HFF-Myc (cell line): ENCODE measurements around the gene PTBP3.

Experiments used
- DNase-seq: peaks from one replicate; pipeline ENCODE4 v3.0.0-alpha.2; 2011; ENCODE audit warnings: low read depth; ENCODE audit errors: extremely low read depth
- H3K4me3 ChIP-seq: replicated peaks from 2 replicates; pipeline ENCODE4 v1.5.1; 2011; ENCODE audit warnings: low read depth, mild to moderate bottlenecking, control low read depth, low read length
- TF ChIP-seq, protein P1 (sequence below): IDR thresholded peaks from 2 replicates; pipeline ENCODE4 v1.5.1; 2012; ENCODE audit warnings: mild to moderate bottlenecking, low read depth, low read length, control low read depth; ENCODE audit errors: missing control alignments

PTBP3 gene

DNA sequence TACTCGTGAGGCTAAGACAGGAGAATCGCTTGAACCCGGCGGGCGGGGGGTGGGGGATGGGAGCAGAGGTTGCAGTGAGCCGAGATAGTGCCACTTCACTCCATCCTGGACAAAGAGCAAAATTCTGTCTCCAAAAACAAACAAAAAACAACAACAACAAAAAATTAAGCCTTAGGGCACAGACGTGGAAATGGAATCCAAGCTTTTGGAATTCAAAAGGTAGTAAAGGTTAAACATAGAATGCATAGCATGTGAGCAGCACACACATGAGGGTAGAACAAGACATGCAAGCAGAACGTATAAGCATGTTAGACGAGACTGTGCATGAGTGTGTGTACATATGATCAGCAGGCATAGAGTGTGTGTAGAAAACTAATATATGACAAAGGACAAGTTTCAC lies 68.0 kb downstream of the PTBP3 start:
- H3K4me3 ChIP-seq: no peak overlapping the region
- no peak for DNase-seq
- TF ChIP-seq, protein P1, sequence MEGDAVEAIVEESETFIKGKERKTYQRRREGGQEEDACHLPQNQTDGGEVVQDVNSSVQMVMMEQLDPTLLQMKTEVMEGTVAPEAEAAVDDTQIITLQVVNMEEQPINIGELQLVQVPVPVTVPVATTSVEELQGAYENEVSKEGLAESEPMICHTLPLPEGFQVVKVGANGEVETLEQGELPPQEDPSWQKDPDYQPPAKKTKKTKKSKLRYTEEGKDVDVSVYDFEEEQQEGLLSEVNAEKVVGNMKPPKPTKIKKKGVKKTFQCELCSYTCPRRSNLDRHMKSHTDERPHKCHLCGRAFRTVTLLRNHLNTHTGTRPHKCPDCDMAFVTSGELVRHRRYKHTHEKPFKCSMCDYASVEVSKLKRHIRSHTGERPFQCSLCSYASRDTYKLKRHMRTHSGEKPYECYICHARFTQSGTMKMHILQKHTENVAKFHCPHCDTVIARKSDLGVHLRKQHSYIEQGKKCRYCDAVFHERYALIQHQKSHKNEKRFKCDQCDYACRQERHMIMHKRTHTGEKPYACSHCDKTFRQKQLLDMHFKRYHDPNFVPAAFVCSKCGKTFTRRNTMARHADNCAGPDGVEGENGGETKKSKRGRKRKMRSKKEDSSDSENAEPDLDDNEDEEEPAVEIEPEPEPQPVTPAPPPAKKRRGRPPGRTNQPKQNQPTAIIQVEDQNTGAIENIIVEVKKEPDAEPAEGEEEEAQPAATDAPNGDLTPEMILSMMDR: no peak

DNA sequence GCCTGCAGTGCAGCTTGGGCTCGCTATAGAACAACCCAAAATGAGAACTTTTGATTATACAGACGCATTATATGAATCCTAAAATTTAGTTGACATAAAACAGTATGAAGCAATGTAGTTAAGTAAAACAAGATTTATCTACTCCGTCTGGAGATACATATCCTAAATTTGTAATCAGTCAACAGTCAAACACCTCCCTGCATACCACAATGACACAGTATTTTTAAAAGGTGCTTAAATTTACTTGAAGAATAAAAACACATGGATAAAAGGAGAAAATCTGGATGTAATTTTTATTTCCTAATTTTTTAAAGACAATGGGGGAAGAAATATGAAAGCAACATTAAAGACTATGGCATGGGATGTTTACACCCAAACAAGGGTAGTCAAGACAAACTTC lies 70.8 kb downstream of the PTBP3 start:
- H3K4me3 ChIP-seq: no peak overlapping the region
- TF ChIP-seq, protein P1: no peak
- DNase-seq: no peak

DNA sequence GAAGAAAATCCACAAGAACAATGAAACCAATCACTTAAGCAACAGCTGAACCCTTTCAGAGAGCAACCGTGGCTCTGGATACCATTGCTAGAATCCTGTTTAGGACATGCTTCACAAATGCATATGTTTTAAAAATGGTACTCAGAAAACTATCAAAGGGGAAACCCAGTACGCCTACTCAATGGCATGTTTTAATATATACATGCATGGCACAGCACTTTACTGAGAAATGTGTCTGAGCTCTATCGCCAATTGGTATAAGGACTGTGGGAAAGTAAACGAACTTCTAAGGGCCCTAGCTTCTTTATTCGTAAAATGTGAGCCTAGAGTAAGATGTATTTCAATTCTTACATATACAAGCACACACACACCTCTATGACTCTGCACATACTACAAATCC lies 72.3 kb downstream of the PTBP3 start:
- no peak for DNase-seq
- H3K4me3 ChIP-seq: no peak overlapping the region
- TF ChIP-seq, protein P1: no peak

DNA sequence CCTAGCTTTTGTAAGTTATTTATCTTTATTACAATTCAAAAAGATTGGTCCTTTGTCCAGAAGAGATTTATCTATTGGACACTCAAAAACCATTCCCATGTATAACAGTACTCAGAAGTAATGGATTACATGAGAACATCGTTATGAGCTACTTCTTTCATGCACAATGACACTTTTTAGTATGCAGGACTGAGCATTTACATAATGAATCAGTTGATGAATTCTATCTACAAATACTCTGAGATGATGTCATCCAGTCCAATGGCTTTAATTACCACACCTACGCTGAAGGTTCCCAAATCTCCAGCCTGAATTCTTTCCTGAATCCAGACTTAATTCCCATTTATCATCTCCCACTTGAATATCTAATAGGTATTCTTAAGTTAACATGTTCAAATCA lies 75.3 kb downstream of the PTBP3 start:
- DNase-seq: no peak
- H3K4me3 ChIP-seq: no peak overlapping the region
- TF ChIP-seq, protein P1: no peak

DNA sequence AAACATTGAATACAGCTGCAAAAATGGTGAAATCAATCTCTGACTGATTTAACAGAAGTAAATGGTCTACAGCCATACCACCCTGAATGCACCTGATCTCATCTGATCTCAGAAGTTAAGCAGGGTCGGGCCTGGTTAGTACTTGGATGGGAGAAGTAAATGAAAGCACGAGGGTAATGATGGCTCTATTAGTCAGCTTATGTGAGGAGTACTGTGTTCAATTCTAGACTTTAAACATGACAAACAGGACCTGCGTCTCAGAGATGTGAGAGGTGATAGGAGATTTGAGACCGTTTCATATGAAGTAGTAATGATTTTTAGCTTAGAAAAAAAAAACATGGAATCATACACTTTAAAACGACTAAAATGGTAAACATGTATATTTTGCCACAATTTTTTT lies 81.2 kb downstream of the PTBP3 start:
- DNase-seq: no peak
- TF ChIP-seq, protein P1: no peak

DNA sequence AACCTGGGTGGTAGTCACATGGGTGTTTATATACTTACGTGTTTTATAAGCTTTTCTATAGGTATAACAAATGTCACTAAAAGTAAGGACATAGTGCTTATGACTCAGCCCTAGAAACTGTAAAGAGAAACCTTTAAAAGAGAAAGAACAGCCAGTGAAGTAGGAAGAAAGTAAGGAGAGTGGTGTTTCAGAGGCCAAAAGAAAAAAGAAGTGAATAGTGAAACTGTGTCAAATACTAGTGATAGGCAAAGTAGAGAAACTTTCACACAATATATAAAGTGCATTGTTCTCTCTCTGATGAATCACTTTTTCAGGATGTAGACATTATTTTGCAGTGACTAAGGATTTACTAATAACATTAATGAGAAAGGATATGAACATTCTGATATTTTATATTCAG lies 84.1 kb downstream of the PTBP3 start:
- TF ChIP-seq, protein P1: no peak
- H3K4me3 ChIP-seq: no peak overlapping the region
- no peak for DNase-seq

More for the DNA sequence above, 81.2 kb downstream of the PTBP3 start:
- H3K4me3 ChIP-seq: no peak overlapping the region

DNA sequence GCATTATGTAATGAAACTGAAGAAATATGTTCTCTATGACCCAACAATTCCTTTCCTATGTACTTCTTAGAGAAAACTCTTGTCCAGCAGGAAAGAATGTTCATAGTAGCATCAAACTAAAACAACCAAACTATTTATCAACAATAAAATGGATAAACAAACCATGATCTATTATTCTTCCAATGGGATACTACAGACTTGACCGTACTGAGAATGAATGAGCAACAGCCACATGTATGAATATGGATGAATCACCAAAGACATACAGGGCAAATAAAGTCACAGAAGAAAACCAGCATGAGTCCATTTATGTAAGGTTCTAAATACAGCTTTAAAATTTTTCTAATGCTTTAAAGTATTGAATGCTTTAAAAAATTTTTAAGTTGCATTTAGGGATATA lies 84.7 kb downstream of the PTBP3 start:
- H3K4me3 ChIP-seq: no peak overlapping the region
- TF ChIP-seq, protein P1: no peak
- DNase-seq: no peak
